IPS-18a (cell line): ENCODE data around the gene AGBL4.
"Not testable (repeated sequence)": the region's sequence is repeated elsewhere in the genome, so short reads cannot be mapped to it uniquely, and the experiment has no call there.

Experiments
- H3K27ac ChIP-seq: one replicate; pipeline ENCODE4 v1.5.1; 2013; ENCODE audit warnings: low read length
- H3K27me3 ChIP-seq: one replicate; pipeline ENCODE4 v1.6.1; 2013; ENCODE audit warnings: mild to moderate bottlenecking, low read length; ENCODE audit not compliant: control insufficient read depth, insufficient read depth
- H3K36me3 ChIP-seq: one replicate; pipeline ENCODE4 v1.6.1; 2013; ENCODE audit warnings: low read depth, low read length; ENCODE audit not compliant: control insufficient read depth
- H3K4me1 ChIP-seq: one replicate; pipeline ENCODE4 v1.6.1; 2013; ENCODE audit warnings: low read depth, low read length; ENCODE audit not compliant: control insufficient read depth
- H3K4me3 ChIP-seq: one replicate; pipeline ENCODE4 v1.5.1; 2013; ENCODE audit warnings: low read length
- H3K9ac ChIP-seq: one replicate; pipeline ENCODE4 v1.6.1; 2013; ENCODE audit warnings: mild to moderate bottlenecking, low read length, moderate library complexity
- H3K9me3 ChIP-seq: one replicate; pipeline ENCODE4 v1.6.1; 2013; ENCODE audit warnings: low read depth, low read length; ENCODE audit not compliant: control insufficient read depth

The AGBL4 gene

DNA sequence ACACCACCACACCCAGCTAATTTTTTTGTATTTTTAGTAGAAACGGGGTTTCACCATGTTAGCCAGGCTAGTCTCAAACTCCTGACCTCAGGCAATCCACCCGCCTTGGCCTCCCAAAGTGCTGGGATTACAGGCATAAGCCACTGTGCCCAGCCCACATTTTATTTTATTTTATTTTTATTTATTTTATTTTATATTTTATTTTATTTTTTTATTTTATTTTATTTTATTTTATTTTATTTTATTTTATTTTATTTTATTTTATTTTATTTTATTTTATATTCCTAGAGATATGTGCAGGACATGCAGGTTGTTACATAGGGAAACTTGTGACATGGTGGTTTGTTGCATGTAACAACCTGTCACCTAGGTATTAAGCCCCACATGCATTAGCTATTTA is 721.4 kb downstream of the AGBL4 start:
- H3K9me3 ChIP-seq = peaks cover 63% of the 10 kb centered on the region
- not testable (repeated sequence) for H3K27me3 ChIP-seq, H3K4me1 ChIP-seq, H3K4me3 ChIP-seq, H3K27ac ChIP-seq, H3K36me3 ChIP-seq, H3K9ac ChIP-seq

DNA sequence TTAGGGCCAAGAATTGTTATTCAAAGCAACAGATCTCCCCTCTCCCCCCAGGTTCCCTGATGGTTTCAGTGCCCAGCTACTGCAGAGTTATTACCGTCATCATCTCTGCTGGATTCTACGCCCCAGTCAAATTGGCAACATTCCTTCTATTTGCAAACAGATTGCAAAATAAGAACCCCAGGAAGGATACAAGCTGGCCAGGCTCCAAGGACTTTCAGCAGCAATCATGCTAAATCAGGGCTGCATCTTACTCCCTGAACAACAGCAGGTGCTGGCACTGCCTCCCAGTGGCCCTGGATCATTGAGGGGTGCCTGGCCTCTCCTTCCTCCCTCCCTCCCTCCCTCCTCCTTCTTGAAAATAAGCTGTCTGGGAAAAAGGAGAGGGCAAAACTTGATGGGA is 725.5 kb downstream of the AGBL4 start:
- Histone ChIP-seq H3K27ac (no peak overlapping the region), H3K4me1 (no peaks in the 10 kb centered on the region), H3K9me3 (peaks cover 73% of the 10 kb centered on the region), H3K4me3 (no peak overlapping the region), H3K36me3 (no peaks in the 10 kb centered on the region), H3K9ac (no peak overlapping the region), H3K27me3 (no peaks in the 10 kb centered on the region)

DNA sequence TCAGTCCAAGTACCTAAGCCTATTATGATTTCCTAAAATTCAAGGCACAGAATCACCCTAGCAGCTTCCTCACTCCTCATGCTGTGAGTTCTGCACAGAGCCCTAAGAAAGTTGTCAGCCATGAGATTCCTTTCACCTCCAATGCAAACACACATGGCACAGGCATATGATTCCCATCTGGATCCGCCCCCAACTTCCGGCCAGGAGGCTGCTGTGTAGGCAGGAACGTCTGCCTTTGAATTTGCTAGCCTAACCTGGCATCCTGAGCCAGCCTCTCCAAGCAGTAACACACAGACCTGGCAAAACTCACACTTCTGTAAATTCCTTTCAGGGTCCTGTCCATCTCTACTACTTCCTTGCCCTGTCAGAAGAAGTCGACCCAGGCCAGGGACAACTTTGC is 726.0 kb downstream of the AGBL4 start:
- H3K4me3 ChIP-seq = no peak overlapping the region
- H3K9ac ChIP-seq = no peak overlapping the region
- no peaks in the 10 kb centered on the region for H3K36me3 ChIP-seq
- no peaks in the 10 kb centered on the region for H3K27me3 ChIP-seq
- H3K9me3 ChIP-seq = peaks cover 74% of the 10 kb centered on the region
- no peaks in the 10 kb centered on the region for H3K4me1 ChIP-seq
- H3K27ac ChIP-seq = no peak overlapping the region

DNA sequence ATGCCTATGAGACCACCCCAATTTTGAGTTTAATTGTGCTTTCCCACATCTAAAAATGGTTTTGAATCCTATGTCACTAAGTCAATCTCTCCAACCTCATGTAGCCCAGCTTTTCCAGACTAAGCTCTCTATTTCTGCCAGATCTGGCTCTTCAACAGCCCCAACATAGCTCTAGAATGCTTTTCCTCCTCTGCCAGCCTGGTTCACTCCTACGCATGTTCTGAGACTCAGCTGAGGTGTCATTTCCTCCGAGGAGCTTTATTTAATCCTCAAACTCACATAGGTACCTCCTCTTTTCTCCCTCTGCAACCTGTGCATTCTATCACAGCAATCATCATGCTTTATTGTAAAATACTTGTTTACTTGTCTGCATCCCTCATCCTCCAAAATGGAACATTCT is 729.2 kb downstream of the AGBL4 start:
- H3K9ac ChIP-seq = no peak overlapping the region
- no peaks in the 10 kb centered on the region for H3K27me3 ChIP-seq
- H3K36me3 ChIP-seq = no peaks in the 10 kb centered on the region
- H3K4me3 ChIP-seq = no peak overlapping the region
- H3K4me1 ChIP-seq = no peaks in the 10 kb centered on the region
- peaks cover 69% of the 10 kb centered on the region for H3K9me3 ChIP-seq
- H3K27ac ChIP-seq = no peak overlapping the region

DNA sequence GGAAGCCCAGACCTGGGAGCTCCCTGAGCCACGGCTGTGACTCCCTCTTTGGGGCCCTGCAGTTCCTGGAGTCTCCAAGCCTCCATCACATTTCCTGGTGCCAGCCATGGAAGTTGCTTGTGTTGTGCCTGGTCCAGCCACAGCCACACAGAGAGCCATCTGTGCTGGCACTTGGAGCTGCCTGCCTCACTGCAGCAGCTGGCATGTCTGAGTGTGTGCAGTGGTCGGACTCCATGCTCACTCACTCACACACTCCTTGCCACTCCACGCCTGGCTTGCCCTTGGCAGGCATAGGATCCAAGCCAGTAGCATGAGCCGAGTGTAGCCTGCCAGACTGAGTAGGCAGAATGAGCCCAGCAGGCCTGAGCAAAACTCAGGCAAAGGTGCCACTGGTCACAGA is 730.7 kb downstream of the AGBL4 start:
- peaks cover 61% of the 10 kb centered on the region for H3K9me3 ChIP-seq
- no peak overlapping the region for H3K9ac ChIP-seq
- no peaks in the 10 kb centered on the region for H3K27me3 ChIP-seq
- no peaks in the 10 kb centered on the region for H3K4me1 ChIP-seq
- no peaks in the 10 kb centered on the region for H3K36me3 ChIP-seq
- no peak overlapping the region for H3K4me3 ChIP-seq
- no peak overlapping the region for H3K27ac ChIP-seq

DNA sequence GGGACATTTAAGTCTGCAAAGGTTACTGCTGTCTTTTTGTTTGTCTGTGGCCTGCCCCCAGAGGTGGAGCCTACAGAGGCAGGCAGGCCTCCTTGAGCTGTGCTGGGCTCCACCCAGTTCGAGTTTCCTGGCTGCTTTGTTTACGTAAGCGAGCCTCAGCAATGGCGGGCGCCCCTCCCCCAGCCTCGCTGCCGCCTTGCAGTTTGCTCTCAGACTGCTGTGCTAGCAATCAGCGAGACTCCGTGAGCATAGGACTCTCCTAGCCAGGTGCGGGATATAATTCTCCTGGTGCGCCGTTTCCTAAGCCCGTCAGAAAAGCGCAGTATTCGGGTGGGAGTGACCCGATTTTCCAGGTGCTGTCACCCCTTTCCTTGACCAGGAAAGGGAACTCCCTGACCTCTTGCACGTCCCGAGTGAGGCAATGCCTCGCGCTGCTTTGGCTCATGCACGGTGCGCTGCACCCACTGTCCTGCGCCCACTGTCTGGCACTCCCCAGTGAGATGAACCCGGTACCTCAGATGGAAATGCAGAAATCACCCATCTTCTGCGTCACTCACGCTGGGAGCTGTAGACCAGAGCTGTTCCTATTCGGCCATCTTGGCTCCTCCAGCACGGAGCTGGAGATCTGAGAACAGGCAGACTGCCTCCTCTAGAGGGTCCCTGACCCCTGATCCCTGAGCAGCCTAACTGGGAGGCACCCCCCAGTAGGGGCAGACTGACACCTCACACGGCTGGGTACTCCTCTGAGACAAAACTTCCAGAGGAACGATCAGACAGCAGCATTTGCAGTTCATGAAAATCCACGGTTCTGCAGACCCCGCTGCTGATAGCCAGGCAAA is 766.3 kb downstream of the AGBL4 start:
- H3K9ac ChIP-seq, H3K27me3 ChIP-seq, H3K4me1 ChIP-seq, H3K27ac ChIP-seq, H3K36me3 ChIP-seq: not testable (repeated sequence)
- Histone ChIP-seq H3K9me3 (peaks cover 38% of the 10 kb centered on the region), H3K4me3 (peak overlapping the region; percentile 21)

DNA sequence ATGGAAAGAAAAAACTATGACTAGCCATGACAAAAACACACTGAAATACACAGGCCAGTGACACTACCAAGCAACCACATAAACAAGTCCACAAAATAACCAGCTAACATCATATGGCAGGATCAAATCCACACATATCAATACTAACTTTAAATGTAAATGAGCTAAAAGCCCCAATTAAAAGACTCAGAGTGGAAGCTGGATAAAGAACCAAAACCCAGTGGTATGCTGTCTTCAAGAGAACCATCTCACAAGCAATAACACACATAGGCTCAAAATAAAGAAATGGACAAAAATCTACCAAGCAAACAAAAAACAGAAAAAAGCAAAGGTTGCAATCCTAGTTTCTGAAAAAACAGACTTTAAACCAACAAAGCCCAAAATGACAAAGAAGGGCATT is 770.8 kb downstream of the AGBL4 start:
- H3K9ac ChIP-seq = no peak overlapping the region
- no peaks in the 10 kb centered on the region for H3K36me3 ChIP-seq
- peaks cover 69% of the 10 kb centered on the region for H3K9me3 ChIP-seq
- no peaks in the 10 kb centered on the region for H3K27me3 ChIP-seq
- no peak overlapping the region for H3K27ac ChIP-seq
- H3K4me3 ChIP-seq = no peak overlapping the region
- H3K4me1 ChIP-seq = no peaks in the 10 kb centered on the region

DNA sequence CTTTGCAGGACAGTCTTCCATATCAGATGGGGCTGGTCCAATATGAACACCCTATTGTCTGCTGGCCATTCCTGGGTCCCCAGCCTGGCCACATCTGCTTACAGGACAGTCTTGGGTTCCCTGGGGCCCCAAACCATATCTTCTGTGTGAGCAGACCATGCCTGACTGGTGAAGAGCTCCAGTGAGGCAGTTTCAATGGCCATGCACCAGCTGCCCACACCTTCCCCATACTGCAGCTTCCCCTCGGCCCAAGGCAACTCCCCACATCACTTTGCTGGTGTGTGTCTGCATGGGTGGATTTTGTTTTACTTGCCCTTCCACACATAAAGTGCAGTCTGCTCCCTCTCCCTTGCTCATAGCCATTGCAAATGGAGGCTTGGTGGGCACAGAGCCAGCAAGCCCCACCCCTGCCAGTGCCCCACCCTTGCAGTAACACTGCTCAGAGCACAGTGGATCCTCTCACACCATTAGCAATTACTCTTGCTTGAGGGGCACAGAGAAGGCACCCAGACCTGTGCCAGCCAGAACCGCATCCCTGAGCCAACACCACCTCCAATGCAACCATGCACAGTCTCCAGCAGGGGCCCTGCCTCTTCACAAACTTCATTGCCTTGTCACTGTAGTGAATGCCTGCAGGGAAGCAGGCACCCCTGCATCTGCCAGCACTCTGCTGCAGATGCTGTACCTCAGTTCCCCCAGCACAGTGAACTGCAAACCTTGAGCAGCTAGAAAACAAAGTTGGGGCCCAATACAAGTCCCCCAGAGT is 772.6 kb downstream of the AGBL4 start:
- peaks cover 77% of the 10 kb centered on the region for H3K9me3 ChIP-seq
- H3K27ac ChIP-seq = no peak overlapping the region
- H3K9ac ChIP-seq = no peak overlapping the region
- H3K4me1 ChIP-seq = no peaks in the 10 kb centered on the region
- no peak overlapping the region for H3K4me3 ChIP-seq
- no peaks in the 10 kb centered on the region for H3K27me3 ChIP-seq
- no peaks in the 10 kb centered on the region for H3K36me3 ChIP-seq

DNA sequence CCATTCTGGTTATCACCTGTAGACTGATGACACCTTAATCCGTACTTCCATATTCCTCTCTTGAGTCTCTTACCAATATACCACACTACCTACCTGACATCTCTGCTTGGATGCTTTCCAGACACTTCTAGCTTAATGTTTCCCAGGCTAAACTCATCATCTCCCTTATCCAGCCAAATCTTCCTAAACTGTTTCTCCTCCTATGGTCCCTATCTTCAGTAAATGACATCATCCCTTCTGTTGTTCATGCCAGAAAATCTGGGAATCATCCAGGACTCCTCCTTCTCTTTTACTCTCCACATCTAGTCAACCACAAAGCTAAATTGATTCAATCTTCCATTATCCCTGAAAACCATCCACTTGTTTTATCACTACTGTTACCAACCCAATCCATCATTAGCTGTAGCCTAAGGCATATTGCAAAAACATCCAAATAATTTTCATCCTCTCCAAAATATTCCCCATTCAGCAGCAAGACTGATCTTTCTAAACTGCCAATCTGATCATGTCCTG is 783.0 kb downstream of the AGBL4 start:
- Histone ChIP-seq H3K9me3 (peaks cover 61% of the 10 kb centered on the region), H3K4me1 (no peaks in the 10 kb centered on the region), H3K4me3 (no peak overlapping the region), H3K9ac (no peak overlapping the region), H3K27me3 (no peaks in the 10 kb centered on the region), H3K27ac (no peak overlapping the region), H3K36me3 (no peaks in the 10 kb centered on the region)

DNA sequence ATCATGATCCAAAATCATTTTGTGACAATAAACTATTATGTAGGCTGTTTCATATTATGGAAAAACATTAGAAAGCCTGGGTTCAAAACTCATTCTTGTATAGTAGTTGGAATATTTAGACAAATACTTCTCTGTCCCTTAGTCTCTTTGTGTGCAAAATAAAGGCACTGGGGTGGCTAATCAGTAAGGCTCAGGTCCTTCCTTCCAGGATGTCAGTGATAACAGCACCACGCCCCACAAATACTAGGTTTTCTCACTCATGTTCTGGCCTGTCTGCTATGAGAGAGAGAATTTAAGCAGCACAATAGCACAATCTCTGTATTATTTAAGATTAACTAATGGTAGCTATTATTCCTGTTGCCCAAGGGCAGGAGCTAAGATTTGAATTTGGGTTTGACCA is 788.8 kb downstream of the AGBL4 start:
- H3K9ac ChIP-seq = no peak overlapping the region
- no peaks in the 10 kb centered on the region for H3K36me3 ChIP-seq
- H3K27ac ChIP-seq = no peak overlapping the region
- H3K4me3 ChIP-seq = no peak overlapping the region
- no peaks in the 10 kb centered on the region for H3K4me1 ChIP-seq
- peaks cover 53% of the 10 kb centered on the region for H3K9me3 ChIP-seq
- no peaks in the 10 kb centered on the region for H3K27me3 ChIP-seq

DNA sequence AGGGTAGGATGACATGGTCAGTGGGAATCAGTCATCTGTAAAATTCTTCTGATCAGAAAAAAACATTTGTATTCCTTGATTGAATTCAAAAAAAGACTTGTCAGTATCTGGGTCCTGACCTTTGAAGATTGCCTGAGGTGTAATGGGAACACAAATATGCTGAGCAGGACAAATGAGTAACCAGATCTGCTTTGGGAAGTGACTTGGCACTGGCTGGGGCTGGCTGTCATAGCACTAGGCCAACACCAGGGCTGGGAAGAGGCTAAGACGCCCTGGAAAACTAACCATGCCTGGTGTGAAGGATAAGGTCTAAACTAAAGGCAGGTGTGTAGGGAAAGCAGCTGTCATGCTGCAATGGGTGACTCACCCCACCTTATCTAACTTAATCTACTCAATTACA is 794.2 kb downstream of the AGBL4 start:
- Histone ChIP-seq H3K27ac (no peak overlapping the region), H3K4me3 (no peak overlapping the region), H3K4me1 (no peaks in the 10 kb centered on the region), H3K36me3 (no peaks in the 10 kb centered on the region), H3K9me3 (peaks cover 73% of the 10 kb centered on the region), H3K27me3 (no peaks in the 10 kb centered on the region), H3K9ac (no peak overlapping the region)
